GM23248 (cell line): Measurements from ENCODE around the gene RFC4.

ENCODE experiments used
- EZH2 ChIP-seq: fragments of 200-600 bp; sonication (generic); IDR thresholded peaks from 2 replicates; pipeline ENCODE4 v1.6.1; 2018; ENCODE audit warnings: antibody characterized with exemption, mild to moderate bottlenecking; ENCODE audit not compliant: insufficient read depth, poor library complexity, severe bottlenecking
- EZH2phosphoT487 ChIP-seq: fragments of 200-600 bp; sonication (generic); IDR thresholded peaks from 2 replicates; pipeline ENCODE4 v1.6.1; 2018; ENCODE audit warnings: antibody characterized with exemption, moderate library complexity, mild to moderate bottlenecking, low read depth; ENCODE audit not compliant: insufficient read depth

DNA sequence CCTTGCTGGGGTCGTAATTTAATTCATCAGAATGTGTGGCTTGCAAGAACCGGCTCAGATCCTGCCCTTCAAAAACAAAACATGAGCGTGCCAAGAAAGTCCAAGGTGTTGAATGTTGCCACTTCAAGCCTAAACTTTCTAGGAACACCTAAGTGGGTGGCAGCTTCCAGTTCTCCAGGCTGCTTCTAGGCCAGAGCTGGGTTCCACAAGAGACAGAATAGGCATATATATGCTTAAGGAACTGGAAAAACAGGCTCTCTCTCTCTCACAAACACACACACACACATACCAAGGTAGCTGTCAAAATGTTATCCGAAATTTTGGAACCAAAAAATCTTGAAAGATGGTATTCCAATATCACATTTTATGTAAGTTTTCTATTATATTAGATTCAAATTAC is 35.3 kb upstream of the RFC4 start:
- TF ChIP-seq EZH2phosphoT487 (no peak), EZH2 (no peak)
